Measurements from ENCODE around the gene FBXO48.
"Not testable (repeated sequence)": the region's sequence is repeated elsewhere in the genome, so short reads cannot be mapped to it uniquely, and the experiment has no call there.

Gene FBXO48

GRCh38 chr2:68467077-68467960 is at the start of gene FBXO48, which contains the start of gene APLF:
Gene FBXO48 (minus strand): TSS chr2:68467294. CDS start chr2:68465145, 2,149 bp downstream.
Gene APLF (plus strand): TSS chr2:68467585. CDS start chr2:68467732, 147 bp downstream.
- DNase-seq, result peak; percentile 99

- no peak for DNase-seq
Observed at GRCh38 chr2:68516051-68516955, 49.2 kb upstream of the FBXO48 start.

GRCh38 chr2:68514316-68514929 is 47.3 kb upstream of the FBXO48 start:
- no peak for DNase-seq

GRCh38 chr2:68512966-68513365 is 45.9 kb upstream of the FBXO48 start:
- no peak for DNase-seq

- DNase-seq, result no peak
Observed at GRCh38 chr2:68512326-68512725, 45.2 kb upstream of the FBXO48 start.

- DNase-seq, result no peak
Observed at GRCh38 chr2:68506170-68506569, 39.1 kb upstream of the FBXO48 start.

- no peak for DNase-seq
Observed at GRCh38 chr2:68505603-68506159, 38.6 kb upstream of the FBXO48 start.

GRCh38 chr2:68501768-68502167 is 34.7 kb upstream of the FBXO48 start:
- DNase-seq, result no peak

- DNase-seq, result no peak
Observed at GRCh38 chr2:68500649-68501048, 33.6 kb upstream of the FBXO48 start.

GRCh38 chr2:68499133-68499532 is 32.0 kb upstream of the FBXO48 start:
- DNase-seq, result no peak

- DNase-seq, result no peak
Observed at GRCh38 chr2:68491582-68491981, 24.5 kb upstream of the FBXO48 start.

- DNase-seq, result no peak
Observed at GRCh38 chr2:68489282-68489681, 22.2 kb upstream of the FBXO48 start.

- not testable (repeated sequence) for DNase-seq
Observed at GRCh38 chr2:68488605-68489004, 21.5 kb upstream of the FBXO48 start.

- peak in 1 of 2 donors; percentile 48 for DNase-seq
Observed at GRCh38 chr2:68487773-68488355, 20.8 kb upstream of the FBXO48 start.

GRCh38 chr2:68483011-68483410 is 15.9 kb upstream of the FBXO48 start:
- DNase-seq, result no peak

GRCh38 chr2:68482296-68482820 is 15.3 kb upstream of the FBXO48 start:
- no peak for DNase-seq

- no peak for DNase-seq
Observed at GRCh38 chr2:68478688-68479087, 11.6 kb upstream of the FBXO48 start.

- no peak for DNase-seq
Observed at GRCh38 chr2:68476454-68476853, 9.4 kb upstream of the FBXO48 start.

- no peak for DNase-seq
Observed at GRCh38 chr2:68475576-68475975, 8.5 kb upstream of the FBXO48 start.

GRCh38 chr2:68475110-68475509 is 8.0 kb upstream of the FBXO48 start:
- DNase-seq, result no peak

- DNase-seq, result no peak
Observed at GRCh38 chr2:68472796-68473414, 5.8 kb upstream of the FBXO48 start.

GRCh38 chr2:68471385-68471784 is 4.3 kb upstream of the FBXO48 start:
- DNase-seq, result no peak
